Measurements from ENCODE around the gene DPH1. TPM values are rescaled to one million over a fixed set of nuclear protein-coding genes. Genes with fewer than 3 reads are reported as not detected.

Gene DPH1
- total RNA-seq, 1 donor from 2014 or later, result 57.3 TPM

GRCh38 chr17:2060681-2061440 lies 30.9 kb downstream of the DPH1 start:
- no peaks in the 10 kb centered on the region for H3K9me3 Mint-ChIP-seq (ENCODE audit: unreplicated experiment)
- TF ChIP-seq CTCF (IDR thresholded peaks at IDR 0.05), result no peak
- H3K27ac Mint-ChIP-seq (ENCODE audit: unreplicated experiment), result no peak overlapping the region
- H3K36me3 Mint-ChIP-seq (ENCODE audit: unreplicated experiment), result peaks cover 30% of the 10 kb centered on the region
- no peak for DNase-seq (ENCODE audit: extremely low spot score, unreplicated experiment)
- no peak overlapping the region for H3K4me3 Mint-ChIP-seq (ENCODE audit: unreplicated experiment)
- H3K27me3 Mint-ChIP-seq (ENCODE audit: unreplicated experiment), result no peaks in the 10 kb centered on the region
- H3K4me1 Mint-ChIP-seq (ENCODE audit: unreplicated experiment), result peaks cover 41% of the 10 kb centered on the region

- TF ChIP-seq CTCF (IDR thresholded peaks at IDR 0.05), result no peak
- no peaks in the 10 kb centered on the region for H3K9me3 Mint-ChIP-seq (ENCODE audit: unreplicated experiment)
- H3K27me3 Mint-ChIP-seq (ENCODE audit: unreplicated experiment), result no peaks in the 10 kb centered on the region
- no peak for DNase-seq (ENCODE audit: extremely low spot score, unreplicated experiment)
- H3K4me3 Mint-ChIP-seq (ENCODE audit: unreplicated experiment), result no peak overlapping the region
- H3K4me1 Mint-ChIP-seq (ENCODE audit: unreplicated experiment), result peaks cover 47% of the 10 kb centered on the region
- peak overlapping the region; percentile 75 for H3K27ac Mint-ChIP-seq (ENCODE audit: unreplicated experiment)
- H3K36me3 Mint-ChIP-seq (ENCODE audit: unreplicated experiment), result peaks cover 30% of the 10 kb centered on the region
Observed at GRCh38 chr17:2061441-2061958, 31.5 kb downstream of the DPH1 start.

- peaks cover 59% of the 10 kb centered on the region for H3K4me1 Mint-ChIP-seq (ENCODE audit: unreplicated experiment)
- no peak for DNase-seq (ENCODE audit: extremely low spot score, unreplicated experiment)
- peaks cover 30% of the 10 kb centered on the region for H3K36me3 Mint-ChIP-seq (ENCODE audit: unreplicated experiment)
- TF ChIP-seq CTCF (IDR thresholded peaks at IDR 0.05), result no peak
- H3K27ac Mint-ChIP-seq (ENCODE audit: unreplicated experiment), result peak overlapping the region; percentile 75
- no peak overlapping the region for H3K4me3 Mint-ChIP-seq (ENCODE audit: unreplicated experiment)
- no peaks in the 10 kb centered on the region for H3K27me3 Mint-ChIP-seq (ENCODE audit: unreplicated experiment)
- no peaks in the 10 kb centered on the region for H3K9me3 Mint-ChIP-seq (ENCODE audit: unreplicated experiment)
Observed at GRCh38 chr17:2062571-2063183, 32.7 kb downstream of the DPH1 start.

GRCh38 chr17:2063261-2064146 lies 33.6 kb downstream of the DPH1 start:
- H3K27ac Mint-ChIP-seq (ENCODE audit: unreplicated experiment), result peak overlapping the region; percentile 75
- DNase-seq (ENCODE audit: extremely low spot score, unreplicated experiment), result no peak

More at GRCh38 chr17:2063261-2064146, 33.6 kb downstream of the DPH1 start:
- no peaks in the 10 kb centered on the region for H3K27me3 Mint-ChIP-seq (ENCODE audit: unreplicated experiment)
- TF ChIP-seq CTCF (IDR thresholded peaks at IDR 0.05), result no peak
- H3K4me3 Mint-ChIP-seq (ENCODE audit: unreplicated experiment), result no peak overlapping the region
- peaks cover 67% of the 10 kb centered on the region for H3K4me1 Mint-ChIP-seq (ENCODE audit: unreplicated experiment)
- H3K9me3 Mint-ChIP-seq (ENCODE audit: unreplicated experiment), result no peaks in the 10 kb centered on the region
- peaks cover 30% of the 10 kb centered on the region for H3K36me3 Mint-ChIP-seq (ENCODE audit: unreplicated experiment)
